CMK (cell line): ENCODE results near the gene ZNF519.

Source experiments
- DNase-seq: peaks from one replicate; pipeline ENCODE4 v3.0.0-alpha.2; 2010; ENCODE audit warnings: low read depth

ZNF519 gene

GRCh38 chr18:14097761-14098160, 34.5 kb downstream of the ZNF519 start:
- DNase-seq, result no peak

GRCh38 chr18:14093307-14093915, 38.8 kb downstream of the ZNF519 start:
- no peak for DNase-seq

- DNase-seq, result no peak
These were observed 39.5 kb downstream of the ZNF519 start for GRCh38 chr18:14092625-14093306.

GRCh38 chr18:14089781-14090180, 42.5 kb downstream of the ZNF519 start:
- DNase-seq, result no peak

GRCh38 chr18:14089191-14089590, 43.0 kb downstream of the ZNF519 start:
- DNase-seq, result no peak

GRCh38 chr18:14086458-14087231, 45.6 kb downstream of the ZNF519 start:
- DNase-seq, result no peak

- no peak for DNase-seq
These were observed 46.3 kb downstream of the ZNF519 start for GRCh38 chr18:14085770-14086457.

- DNase-seq, result no peak
These were observed 57.0 kb downstream of the ZNF519 start for GRCh38 chr18:14075196-14075595.

GRCh38 chr18:14074187-14074586, 58.0 kb downstream of the ZNF519 start:
- no peak for DNase-seq

GRCh38 chr18:14053661-14054060, 78.6 kb downstream of the ZNF519 start:
- DNase-seq, result no peak
